A549 treated with AZD9567 at 1 μM for 4 hours (cell line): Measurements from ENCODE around the gene TAX1BP3. TPM values are rescaled to one million over a fixed set of nuclear protein-coding genes. Genes with fewer than 3 reads are reported as not detected.

Source experiments
- total RNA-seq: library from RNA; stranded (reverse); fragments of 200-300 nt; extraction: Qiagen RNA extraction; gene quantifications from 5 replicates; pipeline ENCODE4 v1.2.3, GENCODE V29; 2022; ENCODE audit not compliant: insufficient read depth

The TAX1BP3 gene, protein sequence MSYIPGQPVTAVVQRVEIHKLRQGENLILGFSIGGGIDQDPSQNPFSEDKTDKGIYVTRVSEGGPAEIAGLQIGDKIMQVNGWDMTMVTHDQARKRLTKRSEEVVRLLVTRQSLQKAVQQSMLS
- total RNA-seq, result 251 to 369 TPM (median 356 TPM) in 5 replicates

DNA sequence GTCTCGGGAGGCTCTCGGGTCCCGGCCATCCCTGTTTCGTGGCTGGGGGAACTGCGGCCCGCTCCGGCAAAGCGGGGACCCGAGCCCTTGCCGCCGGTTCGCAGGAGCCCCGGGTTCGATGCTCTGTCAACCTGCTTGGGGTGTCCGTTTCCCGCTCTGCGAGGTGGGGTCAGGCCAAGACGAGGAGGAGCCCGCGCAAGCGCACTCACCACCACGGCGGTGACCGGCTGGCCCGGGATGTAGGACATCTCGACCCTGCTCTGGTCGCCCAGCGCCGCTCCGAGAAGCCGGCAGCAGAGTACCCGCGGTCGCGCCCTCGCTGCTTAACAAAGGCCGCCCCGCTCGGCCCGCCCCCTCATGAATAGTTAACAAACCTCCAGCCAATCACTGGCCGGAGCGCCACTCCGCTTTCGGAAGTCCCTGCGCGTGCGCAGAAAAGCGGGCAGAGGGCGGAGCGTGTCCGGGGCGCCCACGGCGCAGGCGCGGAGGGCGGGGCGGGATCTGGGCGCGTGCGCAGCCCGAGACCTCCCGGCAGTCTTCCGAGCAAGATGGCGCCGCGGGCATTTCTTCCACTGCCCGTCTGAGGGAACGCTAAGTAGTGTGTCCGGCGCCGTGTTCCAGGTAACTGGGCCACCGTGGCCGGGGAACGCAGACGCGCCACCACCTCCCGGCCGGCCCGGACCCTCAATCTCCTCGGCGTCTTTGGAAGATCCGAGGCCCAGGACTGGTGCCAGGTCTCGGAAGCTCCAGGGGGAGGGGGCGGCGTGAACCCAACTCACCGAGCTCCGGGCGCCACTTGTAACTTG is at the start of gene TAX1BP3, which contains the start of gene EMC6:
Gene TAX1BP3, minus strand, starts transcription at position 300 of the 806 bp plus-strand sequence. Its CDS starts 52 bp downstream, at position 248.
Gene EMC6, plus strand, starts transcription at position 534 of the 806 bp plus-strand sequence. CDS start 335 bp downstream, outside the sequence.

DNA sequence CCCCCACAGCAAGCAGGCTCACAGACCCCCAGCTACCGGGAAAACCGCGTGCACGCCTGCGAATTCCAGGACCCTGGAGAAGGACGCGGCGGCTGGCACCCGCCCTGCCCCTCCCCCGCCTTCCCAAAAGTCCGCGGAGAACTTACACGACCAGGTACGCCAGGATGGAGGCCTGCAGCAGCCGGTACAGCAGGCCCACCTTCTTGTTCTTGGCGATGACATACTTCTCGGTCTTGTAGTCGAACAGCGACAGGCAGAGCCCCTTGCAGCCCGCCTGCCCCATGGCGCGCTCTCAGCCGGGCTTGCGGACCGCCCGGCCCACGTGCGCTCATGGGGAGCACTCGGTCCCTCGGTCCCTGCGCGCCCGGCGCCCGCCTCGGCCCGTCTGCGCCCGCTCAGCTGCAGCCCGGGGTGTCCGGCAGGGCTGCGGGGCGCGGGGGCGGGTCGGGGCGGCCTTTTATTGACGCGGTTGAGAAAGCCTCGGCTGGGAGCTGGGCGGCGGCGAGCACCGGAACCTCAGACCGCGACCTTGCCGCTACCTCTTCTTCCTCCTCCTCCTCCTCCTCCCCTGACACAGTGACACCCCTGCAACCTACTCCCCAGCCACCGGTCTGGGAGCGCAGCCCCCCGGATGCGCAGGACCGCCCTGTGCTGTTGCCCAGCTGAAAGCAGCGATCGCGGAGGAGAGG is 27.5 kb upstream of the TAX1BP3 start, which contains the start of gene P2RX5:
Gene P2RX5, minus strand, starts transcription at position 433 of the 689 bp plus-strand sequence. Its CDS starts 150 bp downstream, at position 283.

DNA sequence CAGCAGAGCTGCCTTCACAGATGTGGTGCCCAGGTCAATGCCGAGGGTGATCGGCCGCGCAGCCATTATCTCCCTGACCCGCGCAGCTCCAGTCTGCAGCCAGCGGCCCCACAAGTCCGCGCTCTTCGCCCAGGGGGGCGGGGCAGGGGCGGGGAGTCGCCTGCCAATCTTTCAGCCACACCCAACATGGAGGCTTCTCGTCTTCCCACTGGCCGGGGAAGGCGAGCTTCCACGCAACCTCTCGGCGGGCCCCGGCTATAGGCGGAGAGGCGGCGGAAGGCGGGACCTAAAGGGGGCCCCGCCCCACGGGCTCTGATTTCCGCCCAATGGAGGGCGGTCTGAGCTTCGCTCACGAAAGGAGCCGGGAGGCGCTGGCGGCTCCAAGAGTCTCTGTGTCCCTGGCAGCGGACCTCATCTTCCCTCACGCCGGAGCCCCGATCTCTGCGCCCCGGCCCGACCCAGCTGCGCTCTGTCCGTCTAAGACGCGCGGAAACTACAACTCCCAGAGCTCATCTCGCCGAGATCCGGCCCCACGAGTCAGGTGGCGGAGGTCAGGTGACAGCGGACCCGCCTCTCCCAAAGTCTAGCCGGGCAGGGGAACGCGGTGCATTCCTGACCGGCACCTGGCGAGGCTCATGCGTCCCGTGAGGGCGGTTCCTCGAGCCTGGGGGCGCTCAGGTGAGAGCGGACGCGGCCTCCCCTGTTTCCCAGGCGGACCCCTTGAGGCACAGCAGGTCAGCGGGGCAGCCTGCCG is 32.0 kb downstream of the TAX1BP3 start, which contains the start of the genes CTNS and SHPK:
Gene CTNS, plus strand, starts transcription at position 607 of the 754 bp plus-strand sequence. CDS start 3,447 bp downstream, outside the sequence.
Gene SHPK, minus strand, starts transcription at position 97 of the 754 bp plus-strand sequence. Its CDS starts 31 bp downstream, at position 66.

Other genes with a start within 250 kb of the TAX1BP3 start
- not detected in 5 replicates for gene OR1E2, start 234.7 kb downstream of the TAX1BP3 start, total RNA-seq
- not detected in 5 replicates for gene SPATA22, start 196.8 kb downstream of the TAX1BP3 start, total RNA-seq
- gene ASPA, start 192.6 kb downstream of the TAX1BP3 start, total RNA-seq, result not detected in 5 replicates
- gene TRPV3, start 110.8 kb downstream of the TAX1BP3 start, total RNA-seq, result 0.10 to 0.37 TPM (median 0.18 TPM) in 5 replicates
- gene TRPV1, start 59.2 kb downstream of the TAX1BP3 start, total RNA-seq, result 2.5 to 5.3 TPM (median 4.8 TPM) in 5 replicates
- 13.6 to 17.9 TPM (median 17.0 TPM) in 5 replicates for gene SHPK, start 32.3 kb downstream of the TAX1BP3 start, total RNA-seq
- gene CTNS, start 31.8 kb downstream of the TAX1BP3 start, total RNA-seq, result 8.7 to 16.3 TPM (median 13.9 TPM) in 5 replicates
- 108 to 162 TPM (median 160 TPM) in 5 replicates for gene EMC6, start 234 bp upstream of the TAX1BP3 start, total RNA-seq
- 13.4 to 22.8 TPM (median 20.0 TPM) in 5 replicates for gene P2RX5, start 27.6 kb upstream of the TAX1BP3 start, total RNA-seq
- 12.7 to 19.8 TPM (median 13.6 TPM) in 5 replicates for gene HASPIN, start 55.3 kb upstream of the TAX1BP3 start, total RNA-seq
- gene ITGAE, start 132.6 kb upstream of the TAX1BP3 start, total RNA-seq, result 61.9 to 101 TPM (median 93.8 TPM) in 5 replicates
- 29.7 to 46.3 TPM (median 32.6 TPM) in 5 replicates for gene NCBP3, start 177.7 kb upstream of the TAX1BP3 start, total RNA-seq
- 18.6 to 20.6 TPM (median 20.0 TPM) in 5 replicates for gene CAMKK1, start 224.5 kb upstream of the TAX1BP3 start, total RNA-seq
- gene P2RX1, start 247.9 kb upstream of the TAX1BP3 start, total RNA-seq, result 0.06 to 0.08 TPM in 2 of 5 replicates, not detected in the others